Panc1 (cell line): Measurements from ENCODE around the gene PRRX1.

Experiments
- POLR2AphosphoS5 ChIP-seq: IDR thresholded peaks from 2 replicates; pipeline ENCODE4 v1.6.1; 2012; ENCODE audit warnings: mild to moderate bottlenecking, low read depth, low read length, moderate library complexity
- SIN3A ChIP-seq: IDR thresholded peaks from 2 replicates; pipeline ENCODE4 v1.6.1; 2012; ENCODE audit warnings: low read depth, mild to moderate bottlenecking, low read length, moderate library complexity, borderline replicate concordance; ENCODE audit not compliant: insufficient read depth
- TCF7L2 ChIP-seq: IDR thresholded peaks from 2 replicates; pipeline ENCODE4 v1.6.1; 2011; ENCODE audit warnings: mild to moderate bottlenecking, low read depth, low read length, inconsistent platforms
- TF ChIP-seq, protein P1 (sequence below): fragments of 450-650 bp; IDR thresholded peaks from 2 replicates; pipeline ENCODE4 v1.5.1; 2017; ENCODE audit warnings: mild to moderate bottlenecking
- TF ChIP-seq, protein P2 (sequence below), 2 experiments: IDR thresholded peaks; 2 replicates each; pipeline ENCODE4 v1.6.1; 2011 to 2012; ENCODE audit warnings: low read depth in 2 of 2, control low read depth in 1 of 2, low read length in 1 of 2, mild to moderate bottlenecking in 1 of 2, moderate library complexity in 1 of 2; ENCODE audit not compliant: insufficient read depth in 1 of 2

DNA sequence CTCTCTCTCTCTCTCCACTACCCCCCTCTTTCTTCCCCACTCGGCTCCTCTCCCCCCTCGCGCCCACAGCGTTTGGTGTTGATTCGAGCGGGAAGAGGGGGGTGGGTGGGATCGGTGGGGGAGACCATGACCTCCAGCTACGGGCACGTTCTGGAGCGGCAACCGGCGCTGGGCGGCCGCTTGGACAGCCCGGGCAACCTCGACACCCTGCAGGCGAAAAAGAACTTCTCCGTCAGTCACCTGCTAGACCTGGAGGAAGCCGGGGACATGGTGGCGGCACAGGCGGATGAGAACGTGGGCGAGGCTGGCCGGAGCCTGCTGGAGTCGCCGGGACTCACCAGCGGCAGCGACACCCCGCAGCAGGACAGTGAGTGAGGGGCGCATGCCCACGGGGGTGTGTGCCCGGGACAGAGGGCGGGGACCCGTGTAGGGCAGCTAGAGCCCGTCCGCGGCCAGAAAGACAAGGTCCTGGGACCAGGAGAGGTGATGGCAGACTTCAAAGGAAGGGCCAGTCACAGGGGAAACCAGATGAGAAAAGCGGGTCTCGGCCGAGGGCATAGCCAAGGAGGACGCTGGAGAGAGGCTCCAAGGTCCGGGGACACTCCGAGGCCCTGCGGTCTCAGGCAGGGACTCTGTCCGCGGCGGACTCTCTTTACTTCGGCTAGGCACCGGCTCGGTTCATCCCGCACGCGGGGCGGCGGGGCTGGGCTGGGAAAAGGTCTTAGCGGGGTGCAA lies at the start of gene PRRX1:
- TF ChIP-seq, protein P1, sequence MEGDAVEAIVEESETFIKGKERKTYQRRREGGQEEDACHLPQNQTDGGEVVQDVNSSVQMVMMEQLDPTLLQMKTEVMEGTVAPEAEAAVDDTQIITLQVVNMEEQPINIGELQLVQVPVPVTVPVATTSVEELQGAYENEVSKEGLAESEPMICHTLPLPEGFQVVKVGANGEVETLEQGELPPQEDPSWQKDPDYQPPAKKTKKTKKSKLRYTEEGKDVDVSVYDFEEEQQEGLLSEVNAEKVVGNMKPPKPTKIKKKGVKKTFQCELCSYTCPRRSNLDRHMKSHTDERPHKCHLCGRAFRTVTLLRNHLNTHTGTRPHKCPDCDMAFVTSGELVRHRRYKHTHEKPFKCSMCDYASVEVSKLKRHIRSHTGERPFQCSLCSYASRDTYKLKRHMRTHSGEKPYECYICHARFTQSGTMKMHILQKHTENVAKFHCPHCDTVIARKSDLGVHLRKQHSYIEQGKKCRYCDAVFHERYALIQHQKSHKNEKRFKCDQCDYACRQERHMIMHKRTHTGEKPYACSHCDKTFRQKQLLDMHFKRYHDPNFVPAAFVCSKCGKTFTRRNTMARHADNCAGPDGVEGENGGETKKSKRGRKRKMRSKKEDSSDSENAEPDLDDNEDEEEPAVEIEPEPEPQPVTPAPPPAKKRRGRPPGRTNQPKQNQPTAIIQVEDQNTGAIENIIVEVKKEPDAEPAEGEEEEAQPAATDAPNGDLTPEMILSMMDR: no peak
- TF ChIP-seq SIN3A (no peak), POLR2AphosphoS5 (no peak), TCF7L2 (peak; percentile 89)
- TF ChIP-seq, protein P2, sequence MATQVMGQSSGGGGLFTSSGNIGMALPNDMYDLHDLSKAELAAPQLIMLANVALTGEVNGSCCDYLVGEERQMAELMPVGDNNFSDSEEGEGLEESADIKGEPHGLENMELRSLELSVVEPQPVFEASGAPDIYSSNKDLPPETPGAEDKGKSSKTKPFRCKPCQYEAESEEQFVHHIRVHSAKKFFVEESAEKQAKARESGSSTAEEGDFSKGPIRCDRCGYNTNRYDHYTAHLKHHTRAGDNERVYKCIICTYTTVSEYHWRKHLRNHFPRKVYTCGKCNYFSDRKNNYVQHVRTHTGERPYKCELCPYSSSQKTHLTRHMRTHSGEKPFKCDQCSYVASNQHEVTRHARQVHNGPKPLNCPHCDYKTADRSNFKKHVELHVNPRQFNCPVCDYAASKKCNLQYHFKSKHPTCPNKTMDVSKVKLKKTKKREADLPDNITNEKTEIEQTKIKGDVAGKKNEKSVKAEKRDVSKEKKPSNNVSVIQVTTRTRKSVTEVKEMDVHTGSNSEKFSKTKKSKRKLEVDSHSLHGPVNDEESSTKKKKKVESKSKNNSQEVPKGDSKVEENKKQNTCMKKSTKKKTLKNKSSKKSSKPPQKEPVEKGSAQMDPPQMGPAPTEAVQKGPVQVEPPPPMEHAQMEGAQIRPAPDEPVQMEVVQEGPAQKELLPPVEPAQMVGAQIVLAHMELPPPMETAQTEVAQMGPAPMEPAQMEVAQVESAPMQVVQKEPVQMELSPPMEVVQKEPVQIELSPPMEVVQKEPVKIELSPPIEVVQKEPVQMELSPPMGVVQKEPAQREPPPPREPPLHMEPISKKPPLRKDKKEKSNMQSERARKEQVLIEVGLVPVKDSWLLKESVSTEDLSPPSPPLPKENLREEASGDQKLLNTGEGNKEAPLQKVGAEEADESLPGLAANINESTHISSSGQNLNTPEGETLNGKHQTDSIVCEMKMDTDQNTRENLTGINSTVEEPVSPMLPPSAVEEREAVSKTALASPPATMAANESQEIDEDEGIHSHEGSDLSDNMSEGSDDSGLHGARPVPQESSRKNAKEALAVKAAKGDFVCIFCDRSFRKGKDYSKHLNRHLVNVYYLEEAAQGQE (IDR thresholded peaks at IDR 0.05; ENCODE audit: insufficient read depth in 1 of 2, low read depth in 2 of 2, low read length in 1 of 2): no peak
